Inflammatory macrophage treated with lipopolysaccharide for 4 hours (primary cell): ENCODE measurements around the gene PDE4A.
"Not testable (repeated sequence)": the region's sequence is repeated elsewhere in the genome, so short reads cannot be mapped to it uniquely, and the experiment has no call there.

ENCODE experiments used
- DNase-seq: peaks from one replicate; pipeline ENCODE4 v3.0.0-alpha.2; 2020

PDE4A gene

GRCh38 chr19:10420444-10421239, at the start of gene PDE4A:
Gene PDE4A (plus strand): TSS chr19:10420538. CDS start chr19:10420765, 227 bp downstream.
- DNase-seq: peak; percentile 66

GRCh38 chr19:10372690-10373089, 47.6 kb upstream of the PDE4A start:
- peak; percentile 87 for DNase-seq

- DNase-seq: peak; percentile 63
These were observed 45.4 kb upstream of the PDE4A start for GRCh38 chr19:10374931-10375330.

- DNase-seq: not testable (repeated sequence)
These were observed 43.1 kb upstream of the PDE4A start for GRCh38 chr19:10377140-10377640.

GRCh38 chr19:10378124-10378523, 42.2 kb upstream of the PDE4A start:
- peak; percentile 27 for DNase-seq

GRCh38 chr19:10379880-10380312, 40.4 kb upstream of the PDE4A start:
- no peak for DNase-seq

- DNase-seq: peak; percentile 99
These were observed 39.8 kb upstream of the PDE4A start, which contains the start of gene TYK2 for GRCh38 chr19:10380313-10381102. Gene TYK2 (minus strand): TSS chr19:10380572. CDS start chr19:10378406, 2,166 bp downstream.

GRCh38 chr19:10383223-10383499, 37.2 kb upstream of the PDE4A start:
- not testable (repeated sequence) for DNase-seq

- no peak for DNase-seq
These were observed 35.8 kb upstream of the PDE4A start for GRCh38 chr19:10384580-10384979.

- DNase-seq: peak; percentile 71
These were observed 31.4 kb upstream of the PDE4A start for GRCh38 chr19:10388957-10389356.

- no peak for DNase-seq
These were observed 30.5 kb upstream of the PDE4A start for GRCh38 chr19:10389863-10390262.

GRCh38 chr19:10390652-10391286, 29.6 kb upstream of the PDE4A start:
- DNase-seq: peak; percentile 59

- no peak for DNase-seq
These were observed 28.2 kb upstream of the PDE4A start for GRCh38 chr19:10392120-10392519.

GRCh38 chr19:10393137-10393536, 27.2 kb upstream of the PDE4A start:
- DNase-seq: no peak

GRCh38 chr19:10395003-10395402, 25.3 kb upstream of the PDE4A start:
- DNase-seq: no peak

GRCh38 chr19:10395436-10395835, 24.9 kb upstream of the PDE4A start:
- DNase-seq: no peak

GRCh38 chr19:10395917-10396316, 24.4 kb upstream of the PDE4A start:
- DNase-seq: no peak

- no peak for DNase-seq
These were observed 21.5 kb upstream of the PDE4A start for GRCh38 chr19:10398819-10399218.

- DNase-seq: not testable (repeated sequence)
These were observed 21.0 kb upstream of the PDE4A start for GRCh38 chr19:10399340-10399739.

GRCh38 chr19:10399878-10400277, 20.5 kb upstream of the PDE4A start:
- no peak for DNase-seq

GRCh38 chr19:10402441-10403038, 17.8 kb upstream of the PDE4A start:
- peak; percentile 65 for DNase-seq

GRCh38 chr19:10403137-10404021, 17.0 kb upstream of the PDE4A start, which contains the start of gene CDC37:
Gene CDC37 (minus strand): TSS chr19:10403542. CDS start chr19:10403479, 63 bp downstream.
- peak; percentile 97 for DNase-seq
